GM12874 (cell line): Measurements from ENCODE around the gene DNMT1.

Experiments
- CTCF ChIP-seq: IDR thresholded peaks from 2 replicates; pipeline ENCODE4 v1.5.1; 2011; ENCODE audit warnings: low read depth, mild to moderate bottlenecking, control low read depth, low read length, moderate library complexity; ENCODE audit not compliant: insufficient read depth

The DNMT1 gene

GRCh38 chr19:10093295-10094186 lies 101.2 kb downstream of the DNMT1 start:
- TF ChIP-seq CTCF = no peak

- no peak for TF ChIP-seq CTCF
Measured at GRCh38 chr19:10092648-10093294, 102.0 kb downstream of the DNMT1 start.

GRCh38 chr19:10091895-10092641 lies 102.7 kb downstream of the DNMT1 start:
- no peak for TF ChIP-seq CTCF

GRCh38 chr19:10091370-10091687 lies 103.4 kb downstream of the DNMT1 start:
- TF ChIP-seq CTCF = no peak

- TF ChIP-seq CTCF = no peak
Measured at GRCh38 chr19:10089801-10090375, 104.9 kb downstream of the DNMT1 start.

GRCh38 chr19:10088949-10089554 lies 105.7 kb downstream of the DNMT1 start:
- TF ChIP-seq CTCF = no peak
